HG03095 (cell line): ENCODE data around the gene CD300LD.

Source experiments
- ATAC-seq: cut with Tn5 transposase; IDR thresholded peaks from one replicate; pipeline ENCODE4 v1.9.1; 2021; ENCODE audit warnings: moderate library complexity; ENCODE audit not compliant: unreplicated experiment

Gene CD300LD

DNA sequence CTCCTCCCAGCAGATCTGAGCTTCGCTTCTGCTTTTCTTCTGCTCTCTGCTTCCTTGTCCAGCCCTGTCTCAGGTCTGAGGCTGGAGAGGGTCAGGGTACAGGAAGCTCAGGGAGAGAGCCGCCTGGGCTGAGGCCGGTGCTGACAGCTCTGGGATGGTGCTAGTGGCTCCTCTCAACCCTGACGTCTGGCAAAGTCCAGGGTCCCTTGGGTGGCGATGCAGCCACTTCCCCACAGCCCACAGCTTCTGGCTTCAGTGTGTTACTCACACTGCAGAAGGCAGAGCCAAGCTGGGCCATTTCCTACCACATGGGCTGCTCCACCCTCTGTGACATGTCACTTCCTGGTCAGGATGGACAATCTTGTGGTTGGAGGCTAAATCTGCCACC, 46.2 kb downstream of the CD300LD start, which contains the start of gene CD300C:
Gene CD300C, minus strand, starts transcription at position 273 of the 388 bp plus-strand sequence. CDS start 333 bp downstream, outside the sequence.
- no peak for ATAC-seq

DNA sequence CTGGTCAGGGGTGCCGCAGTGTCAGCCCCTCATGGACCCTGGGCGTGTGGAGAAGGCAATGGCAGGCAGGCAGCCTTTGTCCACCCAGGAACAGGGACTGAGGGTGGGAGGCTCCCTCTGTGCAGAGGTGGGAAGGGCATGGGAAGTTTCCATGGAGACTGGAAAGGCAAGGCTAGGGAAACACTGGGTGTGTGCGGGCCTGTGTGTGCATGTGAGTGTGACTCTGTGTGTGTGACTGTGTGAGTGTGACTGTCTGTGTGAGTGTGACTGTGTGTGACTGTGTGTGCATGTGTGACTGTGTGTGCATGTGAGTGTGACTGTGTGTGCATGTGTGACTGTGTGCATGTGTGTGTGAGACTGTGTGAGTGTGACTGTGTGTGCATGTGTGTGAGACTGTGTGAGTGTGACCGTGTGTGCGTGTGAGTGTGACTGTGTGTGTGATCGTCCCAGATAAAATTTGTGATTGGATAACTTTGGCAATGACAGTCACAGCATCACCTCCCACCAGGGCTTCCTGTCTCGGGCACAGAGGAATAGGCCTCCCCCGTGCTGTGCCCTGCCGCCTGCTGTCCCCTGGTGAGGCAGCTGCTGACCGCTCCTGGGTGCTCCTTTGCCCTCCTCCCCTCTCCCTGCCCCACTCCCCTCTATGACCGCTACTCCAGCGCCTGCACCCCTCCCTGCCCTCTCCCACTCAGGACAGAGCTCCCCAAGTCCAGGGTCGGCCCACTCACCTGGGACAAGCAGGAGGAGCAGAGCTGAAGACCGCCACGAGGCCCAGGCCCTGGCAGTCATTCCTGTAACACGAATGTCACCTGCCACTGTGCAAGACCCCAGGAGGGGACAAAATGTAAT, 46.9 kb downstream of the CD300LD start:
- no peak for ATAC-seq

DNA sequence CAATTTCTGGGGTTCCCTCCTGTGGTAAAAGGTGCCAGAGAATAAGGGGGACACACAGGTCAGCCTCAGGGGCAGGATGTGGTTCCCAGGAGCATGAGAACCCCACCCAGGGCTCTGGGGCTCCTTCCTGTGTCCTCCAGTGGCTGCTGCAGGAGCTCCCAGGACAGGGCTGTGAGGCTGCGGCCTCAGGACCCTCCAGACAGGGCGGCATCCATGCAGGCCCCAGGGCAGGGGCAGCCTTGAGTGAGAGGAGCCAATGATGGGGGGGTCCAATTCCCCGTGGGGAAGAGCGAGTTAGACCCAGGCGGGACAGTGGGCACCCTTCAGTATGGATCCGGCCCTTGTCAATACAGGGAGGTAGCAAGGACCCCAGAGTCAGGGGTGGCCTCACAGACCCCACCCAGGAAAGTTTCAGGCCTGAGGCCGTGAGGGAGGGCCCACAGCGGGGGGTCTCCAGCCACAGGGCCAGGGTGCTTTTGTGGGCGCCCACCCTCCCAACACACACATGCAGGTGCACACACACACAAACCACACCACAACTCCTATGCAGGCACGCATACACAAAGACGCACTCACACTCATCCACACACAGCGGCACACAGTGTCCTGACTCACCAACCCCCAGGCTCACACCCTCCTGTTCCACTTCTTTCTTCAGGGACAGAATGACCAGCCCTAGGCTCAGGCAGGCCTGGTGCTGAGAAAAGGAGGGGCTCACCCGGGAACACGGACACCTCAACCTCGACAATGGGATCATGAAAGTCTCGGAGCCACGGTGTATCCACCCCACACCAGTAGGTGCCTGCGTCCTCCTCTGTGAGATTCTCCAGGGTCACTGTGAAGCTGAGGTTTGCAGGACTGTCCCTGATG, 48.0 kb downstream of the CD300LD start:
- no peak for ATAC-seq

DNA sequence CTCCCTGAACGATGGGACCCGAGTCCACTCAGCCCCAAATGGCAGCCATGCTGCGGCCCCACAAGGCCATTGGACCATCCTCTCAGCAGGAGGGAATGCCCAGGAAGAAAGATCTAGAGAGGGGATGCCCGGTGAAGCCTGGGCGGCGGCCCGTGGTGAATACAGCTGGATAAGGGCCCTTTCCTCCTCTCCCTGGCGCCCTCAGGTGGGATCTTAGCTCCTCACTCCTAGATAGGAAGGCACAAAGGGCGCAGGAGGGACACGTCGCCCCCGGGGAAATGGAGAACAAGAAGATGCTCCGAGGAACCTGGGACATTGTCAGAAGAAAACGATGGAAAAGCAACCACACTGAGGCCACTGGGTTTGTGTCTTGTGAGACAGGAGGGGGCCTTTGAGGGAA, 48.7 kb downstream of the CD300LD start:
- ATAC-seq: no peak

DNA sequence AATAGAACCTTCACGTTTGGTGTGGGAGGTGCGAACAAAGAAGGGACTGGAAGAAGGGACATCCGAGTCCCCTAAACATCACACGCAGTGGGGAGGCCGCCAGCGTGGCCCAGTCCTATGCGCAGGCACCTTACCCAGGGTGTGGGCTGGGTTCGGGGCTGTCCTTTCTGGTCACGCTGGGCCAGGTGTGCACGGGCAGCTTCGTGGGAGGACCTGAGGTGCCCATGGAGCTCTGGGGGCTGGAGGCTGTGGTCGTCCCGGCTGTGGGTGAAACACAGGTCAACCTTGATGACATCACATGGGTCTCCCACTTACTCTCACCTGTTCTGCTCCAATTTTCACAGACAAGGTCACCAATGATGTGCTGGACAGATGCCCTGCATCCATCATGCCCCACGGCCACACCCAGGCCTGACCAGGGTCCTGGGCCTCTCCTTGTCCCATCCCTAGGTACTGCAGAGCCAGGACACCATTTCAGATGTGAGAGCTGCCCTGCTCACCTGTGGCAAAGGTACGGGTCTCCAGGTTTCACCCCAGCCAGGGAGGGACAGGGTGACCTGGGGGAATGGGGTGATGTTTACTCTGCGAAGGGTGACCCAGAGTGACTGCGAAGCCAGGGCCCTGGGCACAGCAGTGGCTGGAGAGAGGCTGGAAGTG, 49.2 kb downstream of the CD300LD start:
- no peak for ATAC-seq

DNA sequence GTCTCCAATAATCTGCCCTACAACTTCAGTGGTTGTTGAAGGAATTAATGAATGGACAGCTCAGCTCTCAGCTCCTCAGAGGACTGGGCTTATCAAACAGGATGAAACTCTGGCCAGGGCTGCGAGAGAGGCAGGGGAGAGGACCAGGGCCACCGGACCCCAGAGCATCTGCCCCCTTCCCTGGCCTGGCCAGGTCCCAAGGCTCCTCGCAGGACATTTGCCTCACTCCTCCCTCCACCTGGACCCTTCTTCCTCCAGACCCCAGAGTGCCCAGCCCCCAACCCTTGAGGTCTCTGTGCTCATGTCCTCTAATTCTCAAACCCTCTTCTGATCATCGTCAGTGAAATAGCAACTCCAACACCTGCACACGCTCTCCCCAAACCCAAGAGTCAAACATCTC, 49.9 kb downstream of the CD300LD start:
- no peak for ATAC-seq

DNA sequence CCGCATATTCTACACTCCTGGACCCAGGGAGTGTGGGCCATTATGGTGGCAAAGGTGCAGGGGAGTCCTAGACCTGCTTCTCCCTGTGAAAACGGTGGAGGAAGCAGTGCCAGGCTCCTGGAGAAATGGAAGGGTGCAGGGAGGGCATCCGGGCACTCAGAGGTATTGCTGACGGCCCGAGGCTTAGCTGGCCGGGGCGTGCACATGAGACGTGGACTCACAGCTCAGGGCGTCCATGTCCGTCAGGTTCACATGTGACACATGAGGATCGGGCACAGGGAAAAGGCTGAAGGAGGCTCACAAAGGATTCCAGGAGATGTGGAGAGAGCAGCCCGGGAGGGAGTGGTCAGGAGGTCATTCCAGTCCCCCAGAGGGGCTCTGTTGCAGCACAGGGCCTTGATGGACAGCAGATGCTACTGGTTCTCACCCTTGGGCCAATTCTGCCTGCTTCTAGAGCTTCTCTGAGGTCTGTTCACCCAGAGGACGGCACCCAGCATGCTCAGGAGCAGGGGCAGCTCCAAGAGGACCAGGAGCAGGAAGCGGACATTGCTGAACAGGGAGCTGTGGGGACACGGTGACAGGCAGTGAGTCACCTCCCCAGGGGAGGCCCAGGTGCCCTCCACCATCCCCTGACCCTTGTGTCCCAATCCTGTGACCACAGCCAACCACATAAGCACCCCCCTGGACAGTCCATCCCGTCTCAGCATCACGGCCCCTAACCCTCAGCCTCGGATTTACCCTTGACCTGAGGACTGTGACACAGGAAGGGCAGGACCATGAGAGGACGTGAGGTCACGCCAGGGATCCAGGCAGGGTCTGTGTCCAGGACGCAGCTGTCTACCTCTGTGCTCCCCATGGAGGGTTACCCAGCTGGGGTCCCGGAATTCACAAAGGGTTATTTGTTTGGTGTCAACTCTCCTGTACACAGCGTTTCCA, 50.6 kb downstream of the CD300LD start:
- ATAC-seq: no peak

DNA sequence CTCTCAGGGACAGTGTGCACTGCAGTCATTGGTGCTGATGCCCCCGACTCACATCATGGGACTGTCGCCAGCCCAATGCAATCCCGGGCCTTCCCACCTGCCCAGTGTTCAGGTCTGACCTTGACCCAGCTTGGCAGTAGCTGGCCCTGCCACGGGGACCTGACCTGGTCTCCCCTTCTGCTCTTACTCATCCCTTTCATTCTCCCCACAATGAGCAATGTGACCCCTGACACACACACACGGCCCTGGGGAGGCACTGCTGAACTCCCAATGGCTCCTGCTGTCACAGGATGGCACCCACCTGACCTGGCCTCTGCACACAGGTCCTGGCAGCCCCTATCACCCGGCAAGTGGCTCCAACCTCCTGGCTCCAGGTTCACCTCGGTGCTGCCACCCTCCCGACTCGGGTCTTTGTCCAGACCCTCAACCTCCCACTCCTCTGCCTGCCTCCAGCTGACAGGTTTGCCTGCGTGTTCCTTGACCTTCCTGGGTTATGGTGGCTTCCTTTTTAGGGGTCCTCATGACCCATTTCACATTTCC, 52.7 kb downstream of the CD300LD start:
- no peak for ATAC-seq

DNA sequence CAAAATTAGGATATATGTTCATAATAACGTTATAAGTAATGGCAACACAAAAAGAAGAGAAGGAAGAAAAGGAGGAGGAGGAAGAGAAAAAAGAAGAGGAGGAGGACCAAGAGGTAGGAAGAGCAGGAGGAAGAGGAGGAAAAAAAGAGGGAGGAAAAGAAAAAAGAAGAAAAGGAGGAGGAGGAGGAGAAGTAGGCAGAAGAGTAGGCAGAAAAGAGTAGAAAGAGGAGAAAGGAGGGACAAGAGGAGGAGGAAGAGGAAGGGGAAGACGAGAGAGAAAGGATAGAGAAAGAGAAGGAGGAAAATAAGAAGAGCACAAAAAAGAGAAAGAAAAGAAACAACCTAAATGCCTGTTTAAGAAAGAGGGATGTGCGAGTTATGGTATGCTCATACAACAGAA, 55.2 kb downstream of the CD300LD start:
- no peak for ATAC-seq

DNA sequence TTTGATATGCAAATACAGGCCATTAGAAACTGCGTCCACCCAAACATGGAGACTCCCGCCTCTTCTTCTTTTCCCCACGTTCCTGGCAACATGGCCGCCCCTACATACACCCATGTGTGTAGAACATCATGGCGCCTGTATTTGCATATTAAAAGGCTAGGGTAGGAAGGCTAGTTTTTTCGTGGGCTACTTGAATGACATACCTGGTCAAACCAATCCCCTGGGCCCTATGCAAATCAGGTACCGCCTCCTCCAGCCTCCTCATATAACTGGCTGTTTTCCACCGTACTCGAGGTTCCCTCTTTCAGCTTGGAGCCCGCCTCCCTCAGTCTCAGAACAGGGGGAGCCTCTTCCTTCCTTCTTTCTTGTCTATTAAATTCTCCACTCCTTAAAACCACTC, 60.0 kb downstream of the CD300LD start:
- no peak for ATAC-seq

DNA sequence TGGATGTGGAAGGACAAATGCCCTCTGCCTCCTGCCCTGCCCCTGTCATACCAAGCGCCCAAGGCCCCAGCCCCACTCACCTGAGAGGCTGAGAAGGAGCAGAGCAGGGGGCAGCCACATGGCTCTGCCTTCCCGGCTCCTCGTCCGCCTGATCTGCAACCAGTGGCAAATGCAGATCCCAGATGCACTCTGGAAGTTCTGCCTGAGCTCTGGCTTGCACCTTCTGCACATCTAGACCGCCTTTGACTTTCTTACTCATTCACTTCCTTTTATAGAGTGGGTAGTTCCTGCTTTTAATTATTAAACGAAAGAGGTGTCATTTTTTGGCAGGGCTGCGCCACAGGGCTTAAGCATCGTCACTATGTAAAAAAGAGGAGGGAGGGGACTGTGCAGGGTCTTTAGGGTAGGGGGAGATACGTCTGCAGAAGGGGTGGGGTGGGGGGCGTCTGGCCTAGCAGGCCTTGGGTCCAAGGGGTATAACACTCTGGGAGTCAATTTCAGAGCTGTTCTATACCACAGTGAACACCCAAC, 60.8 kb downstream of the CD300LD start, which contains the start of gene CD300LB:
Gene CD300LB, minus strand, starts transcription at position 245 of the 531 bp plus-strand sequence. Its CDS starts 125 bp downstream, at position 120.
- no peak for ATAC-seq

DNA sequence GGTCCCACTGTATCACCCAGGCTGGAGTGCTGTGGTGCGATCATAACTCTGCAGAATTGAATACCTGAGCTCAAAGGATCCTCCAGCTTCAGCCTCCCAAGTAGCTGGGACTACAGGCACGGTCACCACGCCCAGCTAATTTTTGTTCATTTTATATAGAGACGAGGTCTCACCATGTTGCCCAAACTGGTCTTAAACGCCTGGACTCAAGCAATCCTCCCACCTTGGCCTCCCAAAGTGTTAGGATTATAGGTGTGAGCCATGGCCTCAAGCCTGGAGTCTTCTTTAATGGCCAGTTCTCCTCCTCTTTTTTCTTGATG, 61.3 kb downstream of the CD300LD start:
- no peak for ATAC-seq
